K562 (cell line): ENCODE data around the gene SLC29A3. TPM values are rescaled to one million over a fixed set of nuclear protein-coding genes. Genes with fewer than 3 reads are reported as not detected.
A peak's percentile ranks its signal among the peaks of the same experiment; 100 is the strongest.

ENCODE experiments used
- ARID3A ChIP-seq: IDR thresholded peaks from 2 replicates; pipeline ENCODE4 v1.6.1; 2012; ENCODE audit warnings: low read depth, low read length, improper control_type of control experiment, borderline replicate concordance
- ATF2 ChIP-seq: sonication (generic); formaldehyde crosslinking; IDR thresholded peaks from 2 replicates; pipeline ENCODE4 v1.8.1; 2022; ENCODE audit warnings: missing genetic modification reagents
- BCLAF1 ChIP-seq, 2 experiments: fragments of 450-650 bp in 1 of 2; IDR thresholded peaks; 2 replicates each; pipeline ENCODE4 v1.6.1; 2011 to 2017; ENCODE audit warnings: low read depth in 2 of 2, antibody characterized with exemption in 1 of 2, borderline replicate concordance in 1 of 2, low read length in 1 of 2, mild to moderate bottlenecking in 1 of 2, mixed read lengths in 1 of 2; ENCODE audit not compliant: control insufficient read depth in 1 of 2
- CHD4 ChIP-seq: fragments of 200-600 bp; sonication (generic); IDR thresholded peaks from 3 replicates; pipeline ENCODE4 v1.6.1; 2012; ENCODE audit warnings: low read depth, mild to moderate bottlenecking, mixed read lengths, low read length, inconsistent platforms; ENCODE audit not compliant: insufficient read depth, insufficient replicate concordance, poor library complexity, severe bottlenecking
- CTBP1 ChIP-seq: fragments of 450-650 bp; IDR thresholded peaks from 2 replicates; pipeline ENCODE4 v1.6.1; 2016; ENCODE audit warnings: borderline replicate concordance
- DIDO1 ChIP-seq: fragments of 450-650 bp; IDR thresholded peaks from 2 replicates; pipeline ENCODE4 v1.6.1; 2016; ENCODE audit warnings: low read depth, missing biosample characterization, missing genetic modification characterization
- FUS ChIP-seq: fragments of 200-400 bp; formaldehyde crosslinking; optimal IDR thresholded peaks from 2 replicates; pipeline ENCODE3; 2017; ENCODE audit warnings: low read depth, low read length
- GABPB1 ChIP-seq: sonication (generic); formaldehyde crosslinking; IDR thresholded peaks from 2 replicates; pipeline ENCODE4 v1.8.0; 2022; ENCODE audit warnings: mild to moderate bottlenecking, missing genetic modification reagents
- IRF9 ChIP-seq: fragments of 450-650 bp; IDR thresholded peaks from 2 replicates; pipeline ENCODE4 v1.6.1; 2016; ENCODE audit warnings: missing biosample characterization, missing genetic modification characterization
- MAX ChIP-seq: sonication (generic); formaldehyde crosslinking; IDR thresholded peaks from 2 replicates; pipeline ENCODE4 v1.9.0; 2022; ENCODE audit warnings: mild to moderate bottlenecking, missing genetic modification reagents
- POLR2B ChIP-seq: fragments of 450-650 bp; IDR thresholded peaks from 2 replicates; pipeline ENCODE4 v1.6.1; 2018; ENCODE audit warnings: low read depth; ENCODE audit not compliant: partially characterized antibody
- RFX5 ChIP-seq: IDR thresholded peaks from 2 replicates; pipeline ENCODE4 v1.6.1; 2011; ENCODE audit warnings: low read depth, mild to moderate bottlenecking, improper control_type of control experiment, low read length
- ZBED1 ChIP-seq: IDR thresholded peaks from 2 replicates; pipeline ENCODE4 v1.6.1; 2014
- polyA plus RNA-seq, 8 experiments: library from polyadenylated mRNA; depleted of rRNA in 4 of 8; stranded (reverse) in 5 of 8; unstranded in 3 of 8; fragments of >200 nt; fragmentation: Nextera tagmentation in 2 of 8; fragmentation: Illumina TruSeq in 1 of 8; extraction: Ambion mirVana in 2 of 8; extraction: Trizol in 1 of 8; gene quantifications; 2 replicates each; pipeline versions ENCODE4 v1.2.1 to v1.2.3, GENCODE V29; 2011 to 2014; ENCODE audit warnings: inconsistent platforms in 1 of 8, missing spikeins in 1 of 8
- total RNA-seq, 7 experiments: library from RNA; depleted of rRNA in 6 of 7; stranded (reverse); fragments of >200 nt in 6 of 7; fragmentation: Illumina TruSeq in 2 of 7; extraction: Trizol in 2 of 7; gene quantifications; 2 replicates each; pipeline versions ENCODE4 v1.2.1 to v1.2.3, GENCODE V29; 2011 to 2021; ENCODE audit warnings: low replicate concordance in 1 of 7

The SLC29A3 gene
- total and polyA plus RNA-seq, 9 of the 15 experiments (the other 6 are each of a cell fraction or from before 2014, with no cell fraction given) = 2.1 to 10.7 (median 4.6) TPM

GRCh38 chr10:71343392-71343773 lies 24.3 kb downstream of the SLC29A3 start (continued):
- TF ChIP-seq BCLAF1 (IDR thresholded peaks at IDR 0.05; ENCODE audit: borderline replicate concordance in 1 of 2, control insufficient read depth in 1 of 2, low read depth in 2 of 2, low read length in 1 of 2) (no peak), ARID3A (no peak), RFX5 (no peak), MAX (CRISPR knock-in tag) (no peak), CTBP1 (peak; percentile 86), GABPB1 (CRISPR knock-in tag) (no peak), IRF9 (tag) (no peak), ZBED1 (no peak), POLR2B (no peak), FUS (no peak), CHD4 (no peak), ATF2 (CRISPR knock-in tag) (no peak), DIDO1 (tag) (no peak)
